Measurements from ENCODE around the gene ADGRV1.
A peak's percentile ranks its signal among the peaks of the same experiment; 100 is the strongest.

The ADGRV1 gene

GRCh38 chr5:90940227-90940995, 381.8 kb downstream of the ADGRV1 start:
- DNase-seq (ENCODE audit: low spot score): peak; percentile 61
- in situ Hi-C loops (cut with MboI; ENCODE audit: low sequenced_read_pairs, unreplicated experiment): loop anchor here (25.0 kb wide), 1 partner anchor 147 kb away; no protein-coding TSS in a partner anchor
- no peak for TF ChIP-seq CTCF (IDR thresholded peaks at IDR 0.05; ENCODE audit: borderline replicate concordance, control extremely low read depth, extremely low read depth, insufficient read depth, missing control alignments)

- in situ Hi-C loops (cut with MboI; ENCODE audit: low sequenced_read_pairs, unreplicated experiment): loop anchor here (25.0 kb wide), 1 partner anchor 146 kb away; no protein-coding TSS in a partner anchor
- no peak for DNase-seq (ENCODE audit: low spot score)
- TF ChIP-seq CTCF (IDR thresholded peaks at IDR 0.05; ENCODE audit: borderline replicate concordance, control extremely low read depth, extremely low read depth, insufficient read depth, missing control alignments): no peak
These were observed 382.6 kb downstream of the ADGRV1 start for GRCh38 chr5:90941002-90941720.

- in situ Hi-C loops (cut with MboI; ENCODE audit: low sequenced_read_pairs, unreplicated experiment): loop anchor here (25.0 kb wide), 1 partner anchor 143 kb away; no protein-coding TSS in a partner anchor
- TF ChIP-seq CTCF (IDR thresholded peaks at IDR 0.05; ENCODE audit: borderline replicate concordance, control extremely low read depth, extremely low read depth, insufficient read depth, missing control alignments): no peak
- DNase-seq (ENCODE audit: low spot score): no peak
These were observed 385.5 kb downstream of the ADGRV1 start for GRCh38 chr5:90944116-90944515.

GRCh38 chr5:90947667-90948066, 389.1 kb downstream of the ADGRV1 start:
- in situ Hi-C loops (cut with MboI; ENCODE audit: low sequenced_read_pairs, unreplicated experiment): loop anchor here (25.0 kb wide), 1 partner anchor 140 kb away; no protein-coding TSS in a partner anchor
- TF ChIP-seq CTCF (IDR thresholded peaks at IDR 0.05; ENCODE audit: borderline replicate concordance, control extremely low read depth, extremely low read depth, insufficient read depth, missing control alignments): no peak

GRCh38 chr5:90948969-90949368, 390.4 kb downstream of the ADGRV1 start:
- in situ Hi-C loops (cut with MboI; ENCODE audit: low sequenced_read_pairs, unreplicated experiment): loop anchor here (25.0 kb wide), 1 partner anchor 138 kb away; no protein-coding TSS in a partner anchor
- TF ChIP-seq CTCF (IDR thresholded peaks at IDR 0.05; ENCODE audit: borderline replicate concordance, control extremely low read depth, extremely low read depth, insufficient read depth, missing control alignments): no peak
- DNase-seq (ENCODE audit: low spot score): no peak

More at GRCh38 chr5:90947667-90948066, 389.1 kb downstream of the ADGRV1 start:
- no peak for DNase-seq (ENCODE audit: low spot score)

- in situ Hi-C loops (cut with MboI; ENCODE audit: low sequenced_read_pairs, unreplicated experiment): loop anchor here (25.0 kb wide), 1 partner anchor 138 kb away; no protein-coding TSS in a partner anchor
- no peak for DNase-seq (ENCODE audit: low spot score)
- TF ChIP-seq CTCF (IDR thresholded peaks at IDR 0.05; ENCODE audit: borderline replicate concordance, control extremely low read depth, extremely low read depth, insufficient read depth, missing control alignments): no peak
These were observed 391.1 kb downstream of the ADGRV1 start for GRCh38 chr5:90949469-90950358.

Measured in GM13976 (cell line).